ENCODE measurements around the gene TGFBR3.

TGFBR3 gene

DNA sequence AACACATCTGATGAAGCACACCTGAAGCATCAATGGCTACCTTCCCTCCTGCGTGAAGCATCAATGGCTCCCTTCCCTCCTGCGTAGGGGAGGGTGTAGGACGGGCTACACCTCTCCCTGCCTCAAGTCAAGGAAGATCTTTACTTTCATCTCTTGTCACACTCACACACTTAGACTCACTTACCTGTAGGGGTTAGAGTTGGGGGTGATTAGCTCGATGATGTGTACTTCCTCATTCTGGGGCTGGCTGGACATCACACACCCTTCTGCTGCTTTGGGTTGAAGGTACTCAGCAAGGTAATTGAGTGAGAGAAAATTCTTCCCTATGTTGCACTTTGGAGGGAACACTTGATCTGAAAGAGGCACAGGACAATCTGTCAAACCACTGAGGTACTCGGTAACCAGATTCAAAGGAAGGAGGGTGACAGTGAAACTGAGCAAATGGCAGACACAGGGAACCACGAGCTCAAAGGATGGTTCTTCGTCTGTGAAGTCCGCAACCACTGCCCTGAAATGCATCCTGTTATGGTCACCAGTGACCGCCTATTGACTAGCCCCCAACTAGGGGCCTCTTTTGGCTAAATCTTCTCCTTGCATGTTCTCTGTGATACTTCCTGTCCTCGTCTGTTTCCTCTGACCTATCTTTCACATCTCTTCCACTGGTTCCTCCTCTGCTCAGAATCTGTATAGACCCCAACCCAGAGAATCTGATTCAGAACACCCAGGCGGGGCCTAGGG lies 156.2 kb downstream of the TGFBR3 start:
- TF ChIP-seq, protein P1, sequence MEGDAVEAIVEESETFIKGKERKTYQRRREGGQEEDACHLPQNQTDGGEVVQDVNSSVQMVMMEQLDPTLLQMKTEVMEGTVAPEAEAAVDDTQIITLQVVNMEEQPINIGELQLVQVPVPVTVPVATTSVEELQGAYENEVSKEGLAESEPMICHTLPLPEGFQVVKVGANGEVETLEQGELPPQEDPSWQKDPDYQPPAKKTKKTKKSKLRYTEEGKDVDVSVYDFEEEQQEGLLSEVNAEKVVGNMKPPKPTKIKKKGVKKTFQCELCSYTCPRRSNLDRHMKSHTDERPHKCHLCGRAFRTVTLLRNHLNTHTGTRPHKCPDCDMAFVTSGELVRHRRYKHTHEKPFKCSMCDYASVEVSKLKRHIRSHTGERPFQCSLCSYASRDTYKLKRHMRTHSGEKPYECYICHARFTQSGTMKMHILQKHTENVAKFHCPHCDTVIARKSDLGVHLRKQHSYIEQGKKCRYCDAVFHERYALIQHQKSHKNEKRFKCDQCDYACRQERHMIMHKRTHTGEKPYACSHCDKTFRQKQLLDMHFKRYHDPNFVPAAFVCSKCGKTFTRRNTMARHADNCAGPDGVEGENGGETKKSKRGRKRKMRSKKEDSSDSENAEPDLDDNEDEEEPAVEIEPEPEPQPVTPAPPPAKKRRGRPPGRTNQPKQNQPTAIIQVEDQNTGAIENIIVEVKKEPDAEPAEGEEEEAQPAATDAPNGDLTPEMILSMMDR (IDR thresholded peaks at IDR 0.05; ENCODE audit: insufficient read depth, low read depth, low read length, missing control alignments) = no peak
- no peak overlapping the region for H3K4me3 ChIP-seq (ENCODE audit: low read length)
- no peak for DNase-seq (ENCODE audit: low read depth)

DNA sequence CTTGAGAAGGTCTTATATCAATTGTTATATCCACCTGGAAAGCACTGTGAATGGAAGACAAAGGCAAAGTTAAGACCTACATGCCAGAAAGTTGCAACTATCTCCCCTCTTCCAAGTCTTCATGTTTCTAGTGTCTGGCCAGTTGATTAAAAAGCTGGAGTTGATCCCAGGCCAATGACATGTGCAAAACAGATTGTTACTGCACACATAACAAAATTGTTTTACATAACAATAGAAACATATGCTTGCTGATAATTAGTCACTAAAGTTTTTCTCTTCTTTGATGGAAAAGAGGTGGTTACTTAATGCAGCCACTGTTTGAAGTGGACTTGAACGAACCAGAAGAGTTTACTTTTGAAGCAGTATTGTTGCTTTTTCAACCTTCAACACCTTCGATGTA lies 158.2 kb downstream of the TGFBR3 start:
- TF ChIP-seq, protein P1 (IDR thresholded peaks at IDR 0.05; ENCODE audit: insufficient read depth, low read depth, low read length, missing control alignments) = no peak
- no peak for DNase-seq (ENCODE audit: low read depth)
- no peak overlapping the region for H3K4me3 ChIP-seq (ENCODE audit: low read length)

DNA sequence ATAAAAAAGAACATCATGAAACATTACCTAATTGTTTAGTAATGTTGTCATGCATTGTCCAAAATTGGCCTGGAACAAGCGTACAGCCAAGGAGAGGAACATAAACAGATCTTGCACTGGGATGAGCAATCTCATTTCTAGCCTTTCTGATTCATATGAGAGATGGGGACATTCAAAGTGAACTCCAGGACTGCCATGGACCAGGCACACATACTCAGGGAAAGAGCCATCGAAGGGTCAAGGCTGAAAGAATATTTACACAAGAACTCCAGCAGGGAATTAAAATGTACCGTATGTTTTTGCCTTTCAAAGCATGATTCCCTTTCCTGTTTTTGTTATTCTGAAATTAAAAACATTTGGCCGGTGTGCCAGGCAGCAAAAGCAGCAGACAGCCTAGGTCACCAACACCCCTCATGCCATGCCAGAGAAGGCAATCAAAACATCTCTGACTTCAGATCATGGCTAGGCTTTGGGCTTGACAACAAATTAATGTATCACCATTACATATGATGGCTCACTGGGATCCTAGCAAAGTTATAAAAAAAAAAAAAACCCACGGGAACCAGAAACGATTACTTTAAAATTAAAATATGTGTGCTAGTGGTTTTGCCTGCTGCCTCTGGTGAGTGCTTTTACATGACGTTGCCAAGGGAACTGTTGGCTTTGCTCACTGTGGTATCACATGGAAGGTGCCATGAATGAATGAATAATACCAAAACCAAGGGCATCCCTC lies 159.8 kb downstream of the TGFBR3 start:
- TF ChIP-seq, protein P1 (IDR thresholded peaks at IDR 0.05; ENCODE audit: insufficient read depth, low read depth, low read length, missing control alignments) = no peak
- no peak overlapping the region for H3K4me3 ChIP-seq (ENCODE audit: low read length)
- DNase-seq (ENCODE audit: low read depth) = peak; percentile 38

DNA sequence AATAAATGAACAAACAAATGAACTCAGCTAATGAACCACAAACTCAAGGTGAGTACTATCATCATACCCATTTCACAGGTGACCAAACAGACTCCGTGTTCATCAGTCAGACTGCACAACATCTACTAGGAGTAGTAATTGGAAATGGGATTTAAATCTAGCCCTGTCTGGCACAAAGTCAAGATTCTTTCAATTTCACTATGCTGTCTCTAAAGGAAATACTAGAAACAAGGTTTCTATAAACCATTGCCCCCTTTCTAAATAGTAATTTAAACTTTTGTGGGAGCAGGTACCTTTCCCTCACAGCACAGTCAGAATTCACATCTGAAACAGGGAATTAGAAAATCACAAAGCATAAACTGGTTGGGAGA lies 160.3 kb downstream of the TGFBR3 start:
- DNase-seq (ENCODE audit: low read depth) = no peak
- TF ChIP-seq, protein P1 (IDR thresholded peaks at IDR 0.05; ENCODE audit: insufficient read depth, low read depth, low read length, missing control alignments) = no peak
- no peak overlapping the region for H3K4me3 ChIP-seq (ENCODE audit: low read length)

DNA sequence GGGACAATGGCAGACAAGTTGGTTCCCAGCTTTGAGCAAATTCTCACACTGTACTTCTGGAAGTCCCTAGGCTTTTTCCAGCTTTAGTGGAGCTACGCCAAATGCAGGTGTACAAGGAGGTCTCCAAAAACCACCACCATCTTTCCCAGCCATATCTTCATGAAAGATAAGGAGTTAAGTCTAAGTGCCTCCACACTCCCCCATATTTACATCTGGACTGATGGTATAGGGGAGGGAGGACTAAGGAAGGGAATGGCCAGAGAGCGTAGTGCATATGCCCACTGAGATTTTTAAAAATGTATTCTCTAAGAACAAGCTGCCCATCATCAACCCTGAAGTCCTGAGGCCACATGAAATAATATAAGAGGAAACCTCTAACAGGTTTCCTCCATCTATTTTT lies 161.3 kb downstream of the TGFBR3 start:
- TF ChIP-seq, protein P1 (IDR thresholded peaks at IDR 0.05; ENCODE audit: insufficient read depth, low read depth, low read length, missing control alignments) = no peak
- DNase-seq (ENCODE audit: low read depth) = no peak
- H3K4me3 ChIP-seq (ENCODE audit: low read length) = no peak overlapping the region

DNA sequence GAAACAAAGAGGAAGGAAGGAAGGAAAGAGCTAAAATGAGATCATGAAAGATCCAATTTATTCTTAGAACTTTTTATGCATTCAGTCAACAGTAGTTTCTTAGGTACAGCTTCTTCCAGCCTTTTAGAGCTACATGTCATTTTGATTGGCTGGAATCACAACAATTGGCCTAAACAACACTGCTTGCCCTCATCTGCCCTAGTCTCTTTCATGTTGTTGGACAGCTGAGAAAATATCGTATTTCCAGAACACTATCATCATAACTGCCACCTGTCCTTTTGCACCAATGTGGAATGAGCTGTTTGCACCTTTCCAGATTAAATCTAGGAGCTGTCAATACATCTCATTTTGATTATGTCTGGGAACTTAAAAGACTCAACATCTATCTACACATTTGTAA lies 161.7 kb downstream of the TGFBR3 start:
- no peak overlapping the region for H3K4me3 ChIP-seq (ENCODE audit: low read length)
- no peak for DNase-seq (ENCODE audit: low read depth)
- TF ChIP-seq, protein P1 (IDR thresholded peaks at IDR 0.05; ENCODE audit: insufficient read depth, low read depth, low read length, missing control alignments) = no peak
